CD4-positive, CD25-positive, alpha-beta regulatory T cell (primary cell): ENCODE data around the gene CD48. TPM values are rescaled to one million over a fixed set of nuclear protein-coding genes. Genes with fewer than 3 reads are reported as not detected.

ENCODE experiments used
- polyA plus RNA-seq, 4 donors: library from polyadenylated mRNA; unstranded; fragments of 300-500 nt; fragmentation: Illumina TruSeq; gene quantifications; one replicate each; pipeline ENCODE4 v1.2.3, GENCODE V29; 2021
- total RNA-seq: library from RNA; stranded (reverse); gene quantifications from one replicate; pipeline ENCODE4 v1.2.3, GENCODE V29; 2022

The CD48 gene
- total and polyA plus RNA-seq, 5 donors from 2014 or later: 196 to 290 (median 242) TPM

Other genes starting within 250 kb of the CD48 start
- 60.0 TPM for gene SLAMF6, start 188.6 kb downstream of the CD48 start, total RNA-seq
- 100 to 1,000 TPM; 122 to 163 (median 141) TPM for gene SLAMF6, start 188.6 kb downstream of the CD48 start, polyA plus RNA-seq
- gene CD84, start 132.3 kb downstream of the CD48 start, total RNA-seq: 135 TPM
- 10 to 100 TPM; 20.7 to 36.4 (median 27.1) TPM for gene CD84, start 132.3 kb downstream of the CD48 start, polyA plus RNA-seq
- 70.3 TPM for gene SLAMF1, start 64.8 kb downstream of the CD48 start, total RNA-seq
- gene SLAMF1, start 64.8 kb downstream of the CD48 start, polyA plus RNA-seq: 10 to 100 TPM; 33.5 to 45.4 (median 39.5) TPM
- gene SLAMF7, start 27.4 kb upstream of the CD48 start, total RNA-seq: 0.76 TPM
- under 1 TPM; 0.07 to 0.88 (median 0.15) TPM for gene SLAMF7, start 27.4 kb upstream of the CD48 start, polyA plus RNA-seq
- 105 TPM for gene LY9, start 84.4 kb upstream of the CD48 start, total RNA-seq
- 100 to 1,000 TPM; 124 to 147 (median 131) TPM for gene LY9, start 84.4 kb upstream of the CD48 start, polyA plus RNA-seq
- gene CD244, start 151.1 kb upstream of the CD48 start, total RNA-seq: 0.47 TPM
- gene CD244, start 151.1 kb upstream of the CD48 start, polyA plus RNA-seq: under 1 TPM; 0.26 to 0.63 (median 0.43) TPM
- gene ITLN1, start 173.4 kb upstream of the CD48 start, total RNA-seq: not detected
- not detected for gene ITLN1, start 173.4 kb upstream of the CD48 start, polyA plus RNA-seq
- gene ITLN2, start 243.0 kb upstream of the CD48 start, total RNA-seq: not detected
- gene ITLN2, start 243.0 kb upstream of the CD48 start, polyA plus RNA-seq: not detected